SK-N-SH (cell line): ENCODE results near the gene E4F1. TPM values are rescaled to one million over a fixed set of nuclear protein-coding genes. Genes with fewer than 3 reads are reported as not detected.

Experiments
- CTCF ChIA-PET: fragments of 300-600, 350-600 bp; formaldehyde crosslinking; extraction: SDS; loops from one replicate; lab custom pipeline; 2021; lab: Yijun Ruan, JAX
- POLR2A ChIA-PET: fragments of 350-600 bp; sonication (Branson Sonifier 250); formaldehyde crosslinking; extraction: SDS; loops from one replicate; lab custom pipeline; 2020; ENCODE audit warnings: antibody characterized with exemption, inconsistent platforms; lab: Yijun Ruan, JAX
- DNase-seq: peaks from one replicate; pipeline ENCODE4 v3.0.0; 2012
- H2AFZ ChIP-seq: fragments of 200-600 bp; sonication (generic); 2 replicates; pipeline ENCODE4 v1.8.1; 2016; ENCODE audit warnings: antibody characterized with exemption, mild to moderate bottlenecking, low read depth
- H3F3A ChIP-seq: fragments of 200-600 bp; sonication (generic); replicated peaks from 2 replicates; pipeline ENCODE3; 2016; ENCODE audit warnings: antibody characterized with exemption, mild to moderate bottlenecking; ENCODE audit not compliant: insufficient read depth
- H3K27ac ChIP-seq, 2 experiments: fragments of 200-500 bp in 1 of 2; fragments of 200-600 bp in 1 of 2; sonication (Bioruptor generic) in 1 of 2; sonication (generic), shearing (Covaris generic) in 1 of 2; 2 replicates each; pipeline versions ENCODE4 v1.5.1 to v1.6.1; 2014 to 2016; ENCODE audit warnings: low read depth in 2 of 2, inconsistent platforms in 1 of 2, low read length in 1 of 2, mild to moderate bottlenecking in 1 of 2, mixed read lengths in 1 of 2
- H3K27me3 ChIP-seq: fragments of 200-600 bp; sonication (generic), shearing (Covaris generic); 2 replicates; pipeline ENCODE4 v1.6.1; 2016; ENCODE audit warnings: mixed run types; ENCODE audit not compliant: insufficient read depth
- H3K36me3 ChIP-seq, 2 experiments: fragments of 200-500 bp in 1 of 2; fragments of 200-600 bp in 1 of 2; sonication (Bioruptor generic) in 1 of 2; sonication (generic) in 1 of 2; replicated peaks in 1 of 2; 2 replicates each; pipeline versions ENCODE3 to v1.5.1; 2014 to 2016; ENCODE audit warnings: low read length in 1 of 2, mild to moderate bottlenecking in 1 of 2; ENCODE audit not compliant: insufficient read depth in 2 of 2, control insufficient read depth in 1 of 2
- H3K4me1 ChIP-seq, 2 experiments: fragments of 200-500 bp in 1 of 2; fragments of 200-600 bp in 1 of 2; sonication (Bioruptor generic) in 1 of 2; sonication (generic), shearing (Covaris generic) in 1 of 2; 2 replicates each; pipeline versions ENCODE4 v1.5.1 to v1.6.1; 2014 to 2016; ENCODE audit warnings: low read depth in 1 of 2, low read length in 1 of 2, mixed run types in 1 of 2; ENCODE audit not compliant: insufficient read depth in 2 of 2, control insufficient read depth in 1 of 2
- H3K4me2 ChIP-seq: fragments of 200-600 bp; sonication (generic), shearing (Covaris generic); 2 replicates; pipeline ENCODE4 v1.6.1; 2017; ENCODE audit warnings: mixed run types
- H3K4me3 ChIP-seq, 2 experiments: fragments of 200-500 bp in 1 of 2; fragments of 200-600 bp in 1 of 2; sonication (Bioruptor generic) in 1 of 2; sonication (generic), shearing (Covaris generic) in 1 of 2; 2 replicates each; pipeline versions ENCODE4 v1.5.1 to v1.8.1; 2014 to 2016; ENCODE audit warnings: low read depth in 2 of 2, inconsistent platforms in 1 of 2, low read length in 1 of 2, mild to moderate bottlenecking in 1 of 2, mixed read lengths in 1 of 2, moderate library complexity in 1 of 2
- H3K79me2 ChIP-seq: fragments of 200-600 bp; sonication (generic); 2 replicates; pipeline ENCODE4 v1.8.1; 2017; ENCODE audit warnings: mild to moderate bottlenecking; ENCODE audit not compliant: insufficient read depth
- H3K9ac ChIP-seq: fragments of 200-600 bp; sonication (generic); 2 replicates; pipeline ENCODE4 v1.6.1; 2017; ENCODE audit warnings: mixed run types
- H3K9me2 ChIP-seq: fragments of 200-600 bp; sonication (generic); 2 replicates; pipeline ENCODE4 v1.6.1; 2017; ENCODE audit warnings: mixed run types
- H3K9me3 ChIP-seq: fragments of 200-600 bp; sonication (generic); 2 replicates; pipeline ENCODE4 v1.6.1; 2017; ENCODE audit warnings: mixed run types, mild to moderate bottlenecking, moderate library complexity
- H4K20me1 ChIP-seq: fragments of 200-600 bp; sonication (generic); 2 replicates; pipeline ENCODE4 v1.6.1; 2017; ENCODE audit warnings: mild to moderate bottlenecking, mixed run types; ENCODE audit not compliant: insufficient read depth
- CHD2 ChIP-seq: fragments of 150-350 bp; IDR thresholded peaks from 2 replicates; pipeline ENCODE4 v1.6.1; 2018; ENCODE audit warnings: low read length; ENCODE audit not compliant: partially characterized antibody
- EZH2phosphoT487 ChIP-seq: fragments of 200-600 bp; sonication (generic); IDR thresholded peaks from 2 replicates; pipeline ENCODE4 v1.6.1; 2017; ENCODE audit warnings: low read depth, mixed run types, mild to moderate bottlenecking, antibody characterized with exemption, moderate library complexity, borderline replicate concordance
- FOXJ3 ChIP-seq: sonication (generic); formaldehyde crosslinking; IDR thresholded peaks from 2 replicates; pipeline ENCODE4 v1.5.1; 2020; ENCODE audit warnings: mild to moderate bottlenecking, missing genetic modification reagents
- FOXM1 ChIP-seq: IDR thresholded peaks from 2 replicates; pipeline ENCODE4 v1.4.0; 2012; ENCODE audit warnings: low read depth, mild to moderate bottlenecking
- GABPA ChIP-seq: IDR thresholded peaks from 2 replicates; pipeline ENCODE4 v1.4.0; 2012; ENCODE audit warnings: low read depth, mild to moderate bottlenecking
- GATA2 ChIP-seq: sonication (generic); formaldehyde crosslinking; IDR thresholded peaks from 2 replicates; pipeline ENCODE4 v1.5.0; 2020; ENCODE audit warnings: mild to moderate bottlenecking, missing genetic modification reagents
- MEF2A ChIP-seq: IDR thresholded peaks from 2 replicates; pipeline ENCODE4 v1.4.0; 2012; ENCODE audit warnings: low read depth, borderline replicate concordance
- RFX5 ChIP-seq: IDR thresholded peaks from 2 replicates; pipeline ENCODE4 v1.6.1; 2012; ENCODE audit warnings: mild to moderate bottlenecking, improper control_type of control experiment, low read length
- SIN3A ChIP-seq: IDR thresholded peaks from 2 replicates; pipeline ENCODE4 v1.6.1; 2012; ENCODE audit warnings: low read depth, mild to moderate bottlenecking, low read length, moderate library complexity, borderline replicate concordance
- SMC3 ChIP-seq: IDR thresholded peaks from 2 replicates; pipeline ENCODE4 v1.6.1; 2012; ENCODE audit warnings: low read depth, low read length, improper control_type of control experiment
- USF1 ChIP-seq: IDR thresholded peaks from 2 replicates; pipeline ENCODE4 v1.4.0; 2012; ENCODE audit warnings: low read depth, borderline replicate concordance
- WGBS: methylation state at CpG from one replicate; pipeline ENCODE4 v1.1.6; 2017; ENCODE audit warnings: low lambda C conversion rate; 5-methylcytosine and 5-hydroxymethylcytosine counted together
- polyA plus RNA-seq, 3 experiments: library from polyadenylated mRNA; depleted of rRNA; stranded (reverse); fragments of >200 nt; gene quantifications; 2 replicates each; pipeline ENCODE4 v1.2.3, GENCODE V29; 2012
- TF ChIP-seq, protein P1 (sequence below): fragments of 150-350 bp; IDR thresholded peaks from 2 replicates; pipeline ENCODE4 v1.6.1; 2017; ENCODE audit warnings: antibody characterized with exemption, low read length, low read depth, borderline replicate concordance
- TF ChIP-seq, protein P2 (sequence below): fragments of 150-350 bp; IDR thresholded peaks from 2 replicates; pipeline ENCODE4 v1.6.1; 2016; ENCODE audit warnings: mild to moderate bottlenecking, low read depth, low read length
- TF ChIP-seq, protein P3 (sequence below): IDR thresholded peaks from 2 replicates; pipeline ENCODE4 v1.4.0; 2012; ENCODE audit warnings: low read depth

The E4F1 gene
- polyA plus RNA-seq, 1 of the 3 experiments (the other 2 are of a cell fraction): 33.0 TPM

DNA sequence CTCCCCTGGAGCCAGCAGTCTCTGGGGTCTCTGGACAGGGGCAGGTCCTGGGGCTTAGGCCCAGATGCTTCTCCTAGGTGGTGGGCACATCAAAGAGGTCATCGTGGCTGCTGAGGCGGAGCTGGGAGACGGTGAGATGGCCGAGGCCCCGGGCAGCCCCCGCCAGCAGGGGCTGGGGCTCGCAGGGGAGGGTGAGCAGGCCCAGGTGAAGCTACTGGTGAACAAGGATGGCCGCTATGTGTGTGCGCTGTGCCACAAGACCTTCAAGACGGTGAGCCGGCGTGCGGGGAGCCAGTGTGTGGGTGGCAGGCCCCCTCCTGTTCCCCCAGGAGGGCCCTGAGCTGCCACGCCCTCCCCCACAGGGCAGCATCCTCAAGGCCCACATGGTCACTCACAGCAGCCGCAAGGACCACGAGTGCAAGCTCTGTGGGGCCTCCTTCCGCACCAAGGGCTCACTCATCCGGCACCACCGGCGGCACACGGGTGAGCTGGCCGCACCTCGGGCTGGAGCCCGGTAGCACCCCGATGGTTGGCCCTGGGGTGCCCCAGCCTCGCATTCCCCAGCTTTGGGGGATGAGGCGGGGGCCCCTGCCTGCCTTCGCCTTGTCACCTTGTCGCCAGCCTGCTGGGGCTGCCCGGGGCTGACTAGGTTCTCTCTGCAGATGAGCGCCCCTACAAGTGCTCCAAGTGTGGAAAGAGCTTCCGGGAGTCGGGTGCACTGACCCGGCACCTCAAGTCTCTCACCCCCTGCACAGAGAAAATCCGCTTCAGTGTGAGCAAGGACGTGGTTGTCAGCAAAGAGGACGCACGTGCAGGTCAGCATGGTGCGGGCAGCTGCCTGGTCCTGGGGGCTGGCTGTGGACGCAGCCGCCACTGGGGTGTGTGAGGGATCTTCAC lies 9.0 kb downstream of the E4F1 start:
- no peaks in the 10 kb centered on the region for H3F3A ChIP-seq
- H3K36me3 ChIP-seq: peaks cover 0 to 74% of the 10 kb centered on the region in 2 experiments
- no peaks in the 10 kb centered on the region for H3K9me2 ChIP-seq
- peaks cover 15% of the 10 kb centered on the region for H4K20me1 ChIP-seq
- H3K4me3 ChIP-seq: no peak overlapping the region
- H3K9ac ChIP-seq: no peak overlapping the region
- no peak overlapping the region for H2AFZ ChIP-seq
- CTCF ChIA-PET: interaction anchor here (0.9 kb wide), 1 partner anchor 38 kb away, joined by 4 read pairs; no protein-coding TSS in a partner anchor
- peaks cover 0 to 3% of the 10 kb centered on the region in 2 experiments; a peak in 1 of 4 replicates for H3K4me1 ChIP-seq
- no peaks in the 10 kb centered on the region for H3K27me3 ChIP-seq
- peaks cover 12% of the 10 kb centered on the region for H3K79me2 ChIP-seq
- no peak for TF ChIP-seq SMC3
- no peak for TF ChIP-seq EZH2phosphoT487
- no peak for TF ChIP-seq GABPA
- no peak for TF ChIP-seq RFX5
- TF ChIP-seq, protein P1, sequence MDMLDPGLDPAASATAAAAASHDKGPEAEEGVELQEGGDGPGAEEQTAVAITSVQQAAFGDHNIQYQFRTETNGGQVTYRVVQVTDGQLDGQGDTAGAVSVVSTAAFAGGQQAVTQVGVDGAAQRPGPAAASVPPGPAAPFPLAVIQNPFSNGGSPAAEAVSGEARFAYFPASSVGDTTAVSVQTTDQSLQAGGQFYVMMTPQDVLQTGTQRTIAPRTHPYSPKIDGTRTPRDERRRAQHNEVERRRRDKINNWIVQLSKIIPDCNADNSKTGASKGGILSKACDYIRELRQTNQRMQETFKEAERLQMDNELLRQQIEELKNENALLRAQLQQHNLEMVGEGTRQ: no peak
- TF ChIP-seq FOXM1: no peak
- no peak for TF ChIP-seq SIN3A
- TF ChIP-seq USF1: no peak
- TF ChIP-seq CHD2: no peak
- TF ChIP-seq GATA2 (CRISPR knock-in tag): no peak
- no peak for TF ChIP-seq FOXJ3 (CRISPR knock-in tag)
- TF ChIP-seq, protein P2, sequence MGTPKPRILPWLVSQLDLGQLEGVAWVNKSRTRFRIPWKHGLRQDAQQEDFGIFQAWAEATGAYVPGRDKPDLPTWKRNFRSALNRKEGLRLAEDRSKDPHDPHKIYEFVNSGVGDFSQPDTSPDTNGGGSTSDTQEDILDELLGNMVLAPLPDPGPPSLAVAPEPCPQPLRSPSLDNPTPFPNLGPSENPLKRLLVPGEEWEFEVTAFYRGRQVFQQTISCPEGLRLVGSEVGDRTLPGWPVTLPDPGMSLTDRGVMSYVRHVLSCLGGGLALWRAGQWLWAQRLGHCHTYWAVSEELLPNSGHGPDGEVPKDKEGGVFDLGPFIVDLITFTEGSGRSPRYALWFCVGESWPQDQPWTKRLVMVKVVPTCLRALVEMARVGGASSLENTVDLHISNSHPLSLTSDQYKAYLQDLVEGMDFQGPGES: no peak
- no peak for TF ChIP-seq MEF2A
- TF ChIP-seq, protein P3, sequence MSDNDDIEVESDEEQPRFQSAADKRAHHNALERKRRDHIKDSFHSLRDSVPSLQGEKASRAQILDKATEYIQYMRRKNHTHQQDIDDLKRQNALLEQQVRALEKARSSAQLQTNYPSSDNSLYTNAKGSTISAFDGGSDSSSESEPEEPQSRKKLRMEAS: no peak
- POLR2A ChIA-PET: no interaction called here
- no peak overlapping the region for H3K27ac ChIP-seq
- no peak overlapping the region for H3K4me2 ChIP-seq
- no peaks in the 10 kb centered on the region for H3K9me3 ChIP-seq
- no peak for DNase-seq
- 89% methylated on average over 5 of the region's 41 CpGs for WGBS
